ENCODE measurements around the gene SLC13A5.

Gene SLC13A5

GRCh38 chr17:6670571-6670970 lies 42.6 kb downstream of the SLC13A5 start:
- Histone ChIP-seq H3K4me2 (ENCODE audit: low read depth, low read length, poor library complexity, severe bottlenecking) (no peak overlapping the region), H3K9ac (ENCODE audit: low read depth, low read length, poor library complexity, severe bottlenecking) (no peak overlapping the region)

GRCh38 chr17:6669479-6670212 lies 43.5 kb downstream of the SLC13A5 start:
- Histone ChIP-seq H3K4me2 (ENCODE audit: low read depth, low read length, poor library complexity, severe bottlenecking) (no peak overlapping the region), H3K4me3 (ENCODE audit: low read length, poor library complexity, severe bottlenecking) (no peak overlapping the region)

More at GRCh38 chr17:6670571-6670970, 42.6 kb downstream of the SLC13A5 start:
- Histone ChIP-seq H3K27me3 (ENCODE audit: insufficient read depth, low read length, poor library complexity, severe bottlenecking) (peaks cover 5% of the 10 kb centered on the region), H2AFZ (ENCODE audit: low read length) (no peak overlapping the region), H3K79me2 (ENCODE audit: insufficient read depth, low read length) (no peaks in the 10 kb centered on the region), H3K9me2 (replicated peaks; ENCODE audit: low read depth, low read length) (no peaks in the 10 kb centered on the region), H4K20me1 (ENCODE audit: insufficient read depth, low read length, poor library complexity, severe bottlenecking) (no peaks in the 10 kb centered on the region), H3K4me1 (ENCODE audit: insufficient read depth, low read length, poor library complexity, severe bottlenecking) (peaks cover 5% of the 10 kb centered on the region), H3K9me3 (ENCODE audit: insufficient read depth, low read depth, low read length) (no peaks in the 10 kb centered on the region), H3K4me3 (ENCODE audit: low read length, poor library complexity, severe bottlenecking) (no peak overlapping the region), H3F3A (ENCODE audit: low read depth) (no peaks in the 10 kb centered on the region), H3K36me3 (ENCODE audit: insufficient read depth, low read length) (no peaks in the 10 kb centered on the region)
- no peak for TF ChIP-seq EZH2phosphoT487 (IDR thresholded peaks at IDR 0.05; ENCODE audit: borderline replicate concordance)
- TF ChIP-seq CTCF (conservative IDR thresholded peaks at IDR 0.05; ENCODE audit: low read length), result no peak

GRCh38 chr17:6668727-6669425 lies 44.3 kb downstream of the SLC13A5 start:
- H3K9ac ChIP-seq (ENCODE audit: low read depth, low read length, poor library complexity, severe bottlenecking), result no peak overlapping the region
- H3K4me3 ChIP-seq (ENCODE audit: low read length, poor library complexity, severe bottlenecking), result no peak overlapping the region
- H2AFZ ChIP-seq (ENCODE audit: low read length), result no peak overlapping the region

More at GRCh38 chr17:6669479-6670212, 43.5 kb downstream of the SLC13A5 start:
- Histone ChIP-seq H3K9me2 (replicated peaks; ENCODE audit: low read depth, low read length) (no peaks in the 10 kb centered on the region), H3K36me3 (ENCODE audit: insufficient read depth, low read length) (no peaks in the 10 kb centered on the region), H4K20me1 (ENCODE audit: insufficient read depth, low read length, poor library complexity, severe bottlenecking) (no peaks in the 10 kb centered on the region), H3K9ac (ENCODE audit: low read depth, low read length, poor library complexity, severe bottlenecking) (no peak overlapping the region), H3K27me3 (ENCODE audit: insufficient read depth, low read length, poor library complexity, severe bottlenecking) (no peaks in the 10 kb centered on the region), H3K4me1 (ENCODE audit: insufficient read depth, low read length, poor library complexity, severe bottlenecking) (peaks cover 5% of the 10 kb centered on the region), H3F3A (ENCODE audit: low read depth) (no peaks in the 10 kb centered on the region), H3K9me3 (ENCODE audit: insufficient read depth, low read depth, low read length) (no peaks in the 10 kb centered on the region), H2AFZ (ENCODE audit: low read length) (no peak overlapping the region), H3K79me2 (ENCODE audit: insufficient read depth, low read length) (no peaks in the 10 kb centered on the region)
- TF ChIP-seq CTCF (conservative IDR thresholded peaks at IDR 0.05; ENCODE audit: low read length) (no peak), EZH2phosphoT487 (IDR thresholded peaks at IDR 0.05; ENCODE audit: borderline replicate concordance) (no peak)

More at GRCh38 chr17:6668727-6669425, 44.3 kb downstream of the SLC13A5 start:
- H3K9me2 ChIP-seq (replicated peaks; ENCODE audit: low read depth, low read length), result no peaks in the 10 kb centered on the region
- peaks cover 5% of the 10 kb centered on the region for H3K4me1 ChIP-seq (ENCODE audit: insufficient read depth, low read length, poor library complexity, severe bottlenecking)
- no peaks in the 10 kb centered on the region for H3K79me2 ChIP-seq (ENCODE audit: insufficient read depth, low read length)
- no peaks in the 10 kb centered on the region for H3K27me3 ChIP-seq (ENCODE audit: insufficient read depth, low read length, poor library complexity, severe bottlenecking)
- TF ChIP-seq CTCF (conservative IDR thresholded peaks at IDR 0.05; ENCODE audit: low read length), result no peak
- TF ChIP-seq EZH2phosphoT487 (IDR thresholded peaks at IDR 0.05; ENCODE audit: borderline replicate concordance), result no peak
- H3K9me3 ChIP-seq (ENCODE audit: insufficient read depth, low read depth, low read length), result no peaks in the 10 kb centered on the region
- no peak overlapping the region for H3K4me2 ChIP-seq (ENCODE audit: low read depth, low read length, poor library complexity, severe bottlenecking)
- no peaks in the 10 kb centered on the region for H3K36me3 ChIP-seq (ENCODE audit: insufficient read depth, low read length)
- no peaks in the 10 kb centered on the region for H4K20me1 ChIP-seq (ENCODE audit: insufficient read depth, low read length, poor library complexity, severe bottlenecking)
- H3F3A ChIP-seq (ENCODE audit: low read depth), result no peaks in the 10 kb centered on the region
